GM19238 (cell line): ENCODE results near the gene NELL1.

Source experiments
- DNase-seq: peaks from one replicate; pipeline ENCODE4 v3.0.0; 2011; ENCODE audit warnings: low spot score; ENCODE audit not compliant: insufficient read length

The NELL1 gene

DNA sequence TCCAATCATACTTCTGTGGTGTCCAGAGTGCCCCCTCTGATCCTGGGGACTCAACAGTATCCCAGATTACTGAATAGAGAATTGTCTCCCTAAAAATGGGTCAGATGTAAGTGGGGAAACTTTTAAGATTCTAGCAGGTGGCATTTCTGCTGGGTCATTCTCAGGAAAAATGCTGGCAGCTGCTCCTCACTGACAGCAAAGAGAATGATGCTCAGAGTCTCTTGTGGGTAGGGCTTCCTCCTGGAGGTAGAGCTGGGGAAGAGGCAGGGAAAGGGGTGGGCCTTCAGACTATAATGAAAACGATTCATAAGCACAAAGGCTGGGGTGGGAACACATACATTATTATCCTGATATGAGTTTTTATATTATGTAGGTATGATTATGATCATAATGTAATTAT is 647.2 kb downstream of the NELL1 start:
- no peak for DNase-seq

DNA sequence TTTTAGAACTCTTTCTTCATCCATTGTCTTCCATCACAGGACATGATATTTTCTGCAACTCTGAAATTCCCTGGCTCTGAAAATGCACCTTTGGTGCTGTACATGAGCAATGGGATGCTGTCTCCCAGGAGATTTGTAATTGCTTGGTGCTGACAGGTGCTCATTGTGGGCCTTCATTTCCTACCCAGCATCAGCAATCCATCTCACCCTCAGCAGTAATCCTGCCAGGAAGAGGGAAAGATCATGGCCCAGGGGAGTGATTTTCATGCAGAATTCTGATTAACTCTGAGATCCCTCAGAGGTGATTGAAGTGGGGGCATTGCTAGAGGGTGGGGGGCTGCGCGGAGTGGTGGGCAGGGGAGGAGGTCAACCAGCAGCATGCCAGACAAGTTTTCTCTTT is 651.7 kb downstream of the NELL1 start:
- DNase-seq = no peak

DNA sequence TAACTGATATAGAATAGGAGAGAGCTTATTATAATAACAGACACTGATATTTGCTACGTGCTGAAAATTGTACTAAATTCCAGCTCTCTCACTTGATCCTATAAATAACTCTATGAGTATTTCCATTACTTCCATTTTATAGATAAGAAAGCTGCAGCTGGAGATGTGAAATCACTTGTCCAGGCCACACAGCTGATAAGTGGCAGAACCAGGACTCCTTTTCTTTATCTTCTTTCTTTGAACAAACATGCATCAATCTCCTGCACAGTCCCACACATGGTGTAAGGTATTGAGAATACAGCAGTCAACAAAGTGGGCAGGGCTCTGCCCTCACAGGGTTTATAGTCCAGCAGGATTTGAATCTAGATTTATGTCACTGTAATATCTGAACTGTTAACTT is 652.1 kb downstream of the NELL1 start:
- DNase-seq = no peak

DNA sequence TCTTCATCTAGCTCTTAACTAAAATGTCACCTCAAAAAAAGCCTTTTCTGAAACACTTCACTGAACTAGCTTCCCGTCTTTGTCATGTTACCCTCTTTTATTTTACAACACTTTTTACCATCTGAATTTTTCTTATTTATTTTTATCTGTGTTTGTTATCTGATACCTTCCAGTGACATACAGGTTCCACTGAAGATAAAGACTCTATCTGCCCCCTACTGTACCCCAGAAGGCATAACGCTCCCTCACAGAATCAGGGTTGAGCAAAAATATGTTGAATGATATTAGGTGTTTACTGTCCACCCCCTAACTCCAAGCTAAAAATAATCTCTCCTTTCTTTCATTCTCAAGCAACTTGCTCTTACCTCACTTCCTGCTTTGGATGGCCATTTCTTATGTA is 654.2 kb downstream of the NELL1 start:
- DNase-seq = no peak

DNA sequence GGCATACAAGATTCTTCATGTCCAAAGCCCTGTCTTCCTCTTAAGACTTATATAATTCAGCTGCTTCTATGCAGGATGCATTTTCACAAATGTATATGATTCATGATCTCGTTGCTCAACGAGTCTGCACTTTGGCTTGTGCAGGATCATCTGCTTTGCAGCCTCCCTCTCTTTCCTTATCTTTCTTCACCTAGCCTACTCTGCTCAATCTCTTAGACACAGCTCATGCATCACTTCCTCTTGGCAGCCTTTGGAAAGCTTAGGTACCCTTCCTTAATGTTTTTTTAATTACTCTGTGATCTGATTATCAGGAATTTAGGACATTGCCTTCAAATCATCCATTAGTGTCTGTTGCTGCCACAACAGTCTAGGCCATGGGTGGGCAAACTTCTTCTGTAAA is 673.8 kb downstream of the NELL1 start:
- DNase-seq = no peak

DNA sequence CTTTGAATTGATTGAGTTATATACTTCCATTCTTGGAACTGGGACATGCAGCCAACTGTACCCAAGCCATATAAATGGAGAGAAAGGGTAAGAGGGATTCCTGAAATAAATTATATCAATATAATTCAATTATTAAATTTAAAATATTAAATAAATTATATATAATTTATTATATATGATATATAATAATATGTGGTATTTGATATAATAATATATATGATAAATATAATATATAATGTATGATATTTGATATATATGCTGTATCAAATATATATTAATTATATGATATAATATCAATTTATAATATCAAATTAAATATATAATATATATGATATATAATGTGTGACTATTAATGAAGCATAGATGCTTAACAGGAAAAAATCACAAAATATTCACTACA is 677.0 kb downstream of the NELL1 start:
- DNase-seq = no peak

DNA sequence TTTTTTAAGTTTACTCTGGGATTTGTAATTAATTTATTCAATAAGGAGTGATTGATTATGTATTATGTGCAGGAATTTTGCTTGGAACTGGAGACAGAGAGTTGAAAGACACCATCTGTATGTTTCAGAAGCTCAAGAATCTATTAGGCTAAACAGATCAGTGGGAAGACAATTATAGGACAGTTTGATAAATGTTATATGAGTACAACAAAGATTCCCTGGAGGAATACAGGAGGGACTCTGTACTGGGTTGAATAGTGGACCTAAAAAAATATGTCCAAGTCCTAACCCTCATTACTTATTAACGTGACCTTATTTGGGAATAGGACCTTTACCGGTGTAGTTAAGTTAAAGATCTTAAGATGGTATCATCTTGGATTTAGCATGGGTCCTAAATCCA is 681.2 kb downstream of the NELL1 start:
- DNase-seq = no peak

DNA sequence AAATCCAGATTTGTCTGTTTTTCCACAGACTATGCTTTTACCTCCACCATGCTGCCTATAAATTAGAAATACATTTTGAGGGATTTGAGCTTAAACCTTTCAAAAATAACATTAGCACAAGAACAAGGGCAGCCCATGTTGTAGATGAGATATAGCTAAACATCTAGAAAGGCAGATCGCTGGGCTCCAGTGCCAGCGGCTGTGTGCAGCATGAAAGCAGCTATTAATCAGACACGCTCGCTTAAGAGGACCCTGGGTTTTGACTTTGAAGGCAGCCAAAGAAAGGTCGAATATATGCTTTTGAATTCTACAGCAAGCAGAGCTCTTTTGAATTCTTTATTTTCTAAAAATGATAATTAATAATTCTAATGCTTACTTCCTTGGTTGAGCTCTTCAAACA is 684.0 kb downstream of the NELL1 start:
- DNase-seq = no peak

DNA sequence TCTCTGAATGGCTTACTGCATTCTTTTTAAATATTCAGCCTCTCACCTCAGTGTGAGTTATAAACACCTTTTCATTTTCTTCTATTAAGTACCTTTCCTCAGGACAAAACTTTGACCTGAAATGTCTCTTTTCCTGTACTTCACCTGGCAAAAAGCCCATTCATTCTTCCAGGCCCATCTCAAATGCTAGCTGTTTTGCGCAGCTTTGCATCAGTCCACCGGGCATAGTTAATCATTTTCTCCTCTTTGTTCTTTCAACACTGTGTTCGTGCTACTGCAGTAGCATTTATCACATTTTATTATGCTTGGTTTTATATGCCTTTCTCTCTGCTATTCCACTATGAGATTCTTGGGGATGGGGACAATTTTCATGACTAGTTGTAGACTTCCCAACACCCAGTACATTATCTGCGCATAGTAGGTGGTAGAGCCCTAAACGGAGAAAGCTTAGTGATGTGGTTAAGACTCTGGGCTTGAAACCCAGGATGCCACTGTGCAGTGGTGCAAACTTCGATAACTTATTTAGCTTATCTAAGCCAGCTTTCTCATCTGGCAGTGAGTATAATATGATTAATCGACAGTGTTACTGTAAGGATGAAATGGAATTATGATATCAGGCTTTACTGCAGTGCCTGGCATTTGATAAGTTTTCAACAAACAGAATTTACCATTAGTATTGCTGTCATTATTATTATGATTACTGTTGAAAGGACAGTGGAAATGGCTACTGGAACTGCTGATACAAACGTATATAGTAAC is 695.7 kb downstream of the NELL1 start:
- no peak for DNase-seq

DNA sequence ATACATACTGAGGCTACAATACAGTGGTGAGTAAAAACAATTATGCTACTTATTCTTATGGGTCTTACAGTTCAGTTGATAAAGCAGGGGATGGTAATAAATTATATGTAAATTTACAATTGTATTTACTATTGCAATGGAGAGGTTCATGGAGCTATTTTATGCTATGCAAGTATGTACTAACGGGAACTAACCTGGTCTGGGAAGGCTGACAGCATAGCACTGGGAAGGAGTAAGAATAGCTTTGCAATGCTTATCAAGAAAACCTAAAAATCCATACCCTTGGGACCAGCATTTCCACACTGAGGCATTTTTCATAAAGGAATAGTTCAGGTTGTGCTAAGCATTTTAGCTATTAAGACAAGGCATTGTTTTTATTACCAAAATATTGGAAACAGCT is 700.6 kb downstream of the NELL1 start:
- DNase-seq = no peak

DNA sequence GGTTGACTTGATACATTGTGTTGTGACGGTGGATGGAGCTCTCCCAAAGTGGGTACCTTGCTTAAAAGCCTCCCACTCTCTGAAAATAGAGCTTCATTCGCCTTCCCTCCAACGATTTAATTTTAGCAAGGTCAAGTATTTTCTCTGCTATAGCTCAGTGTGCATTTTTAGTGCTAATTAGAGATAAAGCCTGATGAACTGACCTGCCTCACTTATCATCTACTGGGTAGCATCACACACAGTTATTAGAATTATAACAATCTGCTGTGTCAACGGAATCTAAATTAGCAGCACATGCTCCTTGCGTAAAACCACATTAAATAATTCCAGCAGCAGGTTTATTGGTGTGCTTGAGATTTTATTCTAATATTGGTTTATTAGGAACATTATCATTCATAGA is 701.7 kb downstream of the NELL1 start:
- no peak for DNase-seq

DNA sequence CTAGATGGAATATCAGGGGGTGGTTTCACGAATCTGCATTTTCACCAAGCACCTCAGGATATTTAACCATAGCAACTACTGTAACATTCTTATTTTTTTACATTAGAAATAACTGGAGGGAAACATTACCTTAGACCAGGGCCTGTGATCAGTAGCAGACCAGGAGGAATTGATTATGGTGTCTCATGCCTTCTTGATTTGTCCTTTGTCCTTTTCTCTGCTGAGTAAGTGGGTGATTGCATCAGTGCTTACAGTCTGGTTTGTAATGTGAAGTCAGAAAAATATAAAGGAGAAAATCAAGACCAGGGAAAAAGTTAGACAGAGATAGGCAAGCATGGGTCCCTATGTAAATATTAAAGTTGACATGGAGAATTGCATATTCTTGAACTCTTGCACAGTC is 703.3 kb downstream of the NELL1 start:
- DNase-seq = no peak

DNA sequence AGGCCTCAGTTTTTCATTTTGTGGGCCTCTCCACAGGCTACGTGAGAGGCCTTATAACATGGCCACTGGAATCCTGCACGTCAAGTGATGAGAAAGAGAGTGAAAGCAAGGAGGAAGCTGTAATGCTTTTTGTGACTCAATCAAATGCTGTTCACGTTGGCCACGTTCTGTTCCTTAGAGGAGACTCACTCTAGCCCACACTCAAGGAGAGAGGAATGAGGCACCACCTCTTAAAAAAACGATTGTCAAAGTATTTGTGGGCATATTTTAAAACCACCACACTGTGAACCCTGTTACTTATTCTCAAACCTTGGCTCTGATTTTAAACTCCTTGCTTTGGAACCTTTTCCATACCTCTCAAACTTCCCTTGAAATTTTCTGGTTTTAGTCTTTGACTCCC is 705.0 kb downstream of the NELL1 start:
- DNase-seq = no peak

DNA sequence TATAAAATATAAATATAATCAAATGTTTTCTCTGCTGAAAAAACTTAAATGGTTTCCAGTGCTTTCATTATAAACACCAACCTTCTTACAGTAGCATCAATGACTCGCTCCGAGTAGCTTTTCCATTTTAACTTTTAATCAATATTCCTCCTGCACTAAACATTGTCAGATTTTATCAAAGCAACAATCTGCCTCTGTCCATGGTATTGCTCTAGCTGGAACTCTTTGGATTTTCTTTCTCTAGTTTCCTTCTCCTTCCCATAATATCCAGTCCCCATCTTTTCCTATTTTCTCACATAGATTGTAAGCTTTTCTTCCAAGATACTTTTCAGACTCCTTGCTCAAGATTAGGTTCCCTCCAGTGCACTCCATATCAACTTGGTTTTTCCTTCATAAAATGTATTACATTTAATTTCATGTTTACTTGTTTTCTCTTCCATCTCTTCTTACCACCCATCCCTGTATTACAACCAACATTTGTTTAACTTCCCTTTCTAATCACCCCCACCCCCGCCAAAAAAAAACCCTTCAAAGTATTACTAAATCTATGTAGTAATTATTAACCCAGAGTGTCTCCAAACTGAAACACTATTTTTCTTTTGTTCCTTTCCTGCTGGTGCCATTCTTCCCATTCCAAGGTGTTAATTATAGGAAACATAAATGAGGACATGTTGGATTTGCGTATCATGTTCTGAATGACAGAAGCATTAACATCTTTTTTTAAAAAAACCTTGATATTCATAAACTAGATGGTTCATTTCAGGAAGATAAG is 716.5 kb downstream of the NELL1 start:
- no peak for DNase-seq

DNA sequence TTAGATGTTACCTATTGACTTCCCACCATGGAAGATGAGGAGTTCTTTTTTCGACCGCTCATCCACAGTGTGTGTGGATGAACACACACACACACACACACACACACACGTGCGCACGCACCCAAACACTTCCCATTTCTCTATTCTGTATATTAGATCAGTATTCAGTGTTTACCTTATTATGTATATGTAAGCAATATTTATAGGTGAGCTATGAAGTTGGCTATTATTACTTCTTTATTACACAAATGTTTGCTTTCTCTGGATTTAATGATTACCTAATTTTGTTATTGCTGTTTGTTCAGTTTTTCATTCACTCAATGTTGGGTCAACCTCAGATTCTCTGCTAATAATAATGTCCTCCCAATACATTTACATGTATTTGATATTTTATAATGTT is 721.0 kb downstream of the NELL1 start:
- no peak for DNase-seq

DNA sequence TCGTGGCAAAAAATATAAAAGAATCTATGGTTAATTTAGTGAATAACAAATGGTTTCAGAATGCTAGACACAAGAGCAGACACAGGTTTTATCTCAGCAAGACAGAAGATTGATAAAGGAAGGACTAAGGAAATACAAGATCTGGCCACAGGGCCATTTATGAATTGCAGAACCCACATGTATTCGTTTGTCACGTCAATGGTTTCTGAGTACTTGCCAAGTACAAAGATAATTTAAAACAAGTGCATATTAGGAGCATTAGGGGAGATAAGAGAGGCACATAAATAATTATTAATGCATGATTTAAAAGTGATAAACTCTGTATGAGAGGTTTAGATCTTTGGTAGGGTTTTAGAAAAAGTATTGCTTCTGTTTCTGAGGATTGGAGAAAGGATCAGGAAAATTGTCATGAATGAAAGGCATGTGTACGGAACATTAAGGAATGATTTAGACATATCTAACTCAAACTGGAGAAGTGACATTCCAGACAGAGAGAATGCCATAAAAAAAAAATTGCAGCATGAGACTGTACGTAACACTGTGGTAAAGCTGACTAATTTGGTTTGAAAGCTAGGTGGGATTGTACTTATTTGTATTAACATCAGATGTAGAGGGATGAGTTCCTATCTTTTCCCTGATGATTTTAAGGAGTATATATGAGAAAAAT is 727.1 kb downstream of the NELL1 start:
- no peak for DNase-seq

DNA sequence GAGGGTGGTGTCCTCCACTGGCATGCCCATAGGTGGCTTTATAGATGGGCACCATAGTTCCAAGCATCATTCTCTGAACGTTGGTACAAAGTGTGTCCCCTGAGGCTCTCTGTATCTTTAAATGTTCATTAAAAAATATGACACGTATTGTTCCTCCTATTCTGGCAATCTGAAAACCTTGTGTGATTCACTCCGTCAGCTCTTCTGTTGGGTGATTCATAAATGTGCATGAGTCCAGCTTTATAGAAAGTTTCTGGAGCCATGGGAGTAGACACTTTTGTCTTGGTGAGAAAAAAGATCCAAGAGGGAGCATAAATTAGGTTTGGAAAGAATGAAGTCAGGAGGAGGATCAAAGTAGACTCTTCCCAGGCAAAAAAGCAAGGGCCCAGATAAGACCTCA is 728.8 kb downstream of the NELL1 start:
- DNase-seq = no peak

DNA sequence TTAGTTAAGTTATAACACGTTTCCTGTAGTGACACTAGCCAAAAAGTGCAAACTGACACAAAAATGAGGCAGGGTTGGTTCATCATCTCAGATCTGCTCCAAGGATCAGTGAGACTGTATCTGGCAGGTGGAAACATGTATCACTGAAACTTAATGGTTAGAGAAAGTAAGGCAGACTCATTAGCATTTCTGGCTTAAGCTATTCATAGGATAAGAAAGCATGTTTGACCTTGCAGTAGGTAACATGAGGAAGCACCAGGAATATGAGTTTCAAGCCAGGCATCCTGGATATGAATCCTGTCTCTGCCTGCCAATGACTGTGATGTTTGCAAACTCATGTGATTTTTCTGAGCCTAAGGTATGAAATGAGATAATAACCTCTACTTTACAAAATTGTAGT is 732.1 kb downstream of the NELL1 start:
- DNase-seq = no peak

DNA sequence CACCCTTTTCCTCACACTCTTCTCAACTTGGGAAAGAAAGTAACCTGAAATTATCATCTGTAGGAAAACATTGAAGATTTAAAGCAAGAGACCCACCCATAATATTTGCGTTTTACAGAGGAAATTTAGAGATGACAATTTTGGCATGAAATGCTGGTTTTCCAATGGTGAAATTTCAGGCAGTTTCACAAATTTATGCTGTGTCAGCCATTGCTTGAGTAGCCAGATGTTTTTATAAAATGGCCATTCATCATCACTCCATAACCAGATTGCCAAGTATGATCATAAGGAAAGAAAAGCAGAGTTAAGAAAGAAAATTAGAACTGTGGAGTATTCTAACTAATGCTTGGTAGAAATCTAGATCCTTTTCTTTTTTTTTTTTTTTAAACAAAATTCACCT is 732.9 kb downstream of the NELL1 start:
- no peak for DNase-seq

DNA sequence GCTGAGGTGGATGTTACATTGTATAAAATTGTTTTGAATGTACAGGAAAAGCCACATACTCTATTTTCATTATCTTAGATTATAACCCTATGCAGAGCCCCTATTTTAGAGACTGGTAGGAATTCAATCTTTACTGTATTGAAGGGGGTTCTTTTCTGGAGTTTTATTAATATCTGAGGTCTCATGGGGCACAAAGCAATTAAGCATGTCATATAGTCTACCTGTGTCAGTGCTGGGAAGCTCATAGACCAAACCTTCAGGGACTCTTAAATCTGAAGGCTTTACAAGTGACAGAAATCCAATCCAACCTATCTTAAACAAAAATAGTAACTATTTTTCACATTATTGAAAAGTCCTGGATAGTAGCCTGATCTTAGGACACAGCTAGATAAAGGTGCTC is 733.7 kb downstream of the NELL1 start:
- no peak for DNase-seq

DNA sequence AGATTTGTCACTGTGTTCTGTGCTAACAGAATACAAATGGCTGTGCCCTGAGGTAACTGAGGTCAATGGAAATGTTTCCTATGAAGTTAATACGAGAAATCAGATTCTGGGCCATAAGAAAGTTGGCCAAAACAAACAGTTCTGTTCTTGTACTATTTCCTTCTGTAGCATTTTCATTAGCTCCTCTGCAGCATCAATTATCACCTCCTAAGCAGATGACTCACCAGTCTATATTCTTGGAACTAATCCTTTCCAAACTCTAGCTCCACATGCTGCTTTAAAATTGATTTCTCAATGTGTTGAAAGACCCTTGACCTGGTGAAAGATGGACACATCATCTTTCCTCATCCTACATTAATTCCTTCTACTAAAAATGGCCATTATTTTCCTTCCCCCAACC is 736.0 kb downstream of the NELL1 start:
- no peak for DNase-seq

DNA sequence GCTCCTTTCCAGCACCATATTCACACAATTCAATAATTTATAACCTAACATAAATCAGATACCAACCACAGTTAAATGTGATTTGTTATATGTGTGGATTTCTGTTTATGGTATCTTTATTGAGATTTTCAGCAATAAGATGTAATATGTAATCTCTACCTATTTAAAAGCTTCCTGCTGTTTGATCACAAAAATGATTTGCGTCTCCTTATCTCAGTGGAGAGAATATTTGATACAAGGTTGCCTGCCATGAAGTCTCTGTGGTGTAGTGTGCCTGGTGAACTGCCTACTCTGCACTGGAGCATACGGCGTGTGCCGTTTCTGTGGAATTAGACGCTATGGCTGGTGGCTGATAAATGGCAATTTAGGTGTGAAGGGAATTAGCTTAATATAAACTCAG is 741.1 kb downstream of the NELL1 start:
- no peak for DNase-seq

DNA sequence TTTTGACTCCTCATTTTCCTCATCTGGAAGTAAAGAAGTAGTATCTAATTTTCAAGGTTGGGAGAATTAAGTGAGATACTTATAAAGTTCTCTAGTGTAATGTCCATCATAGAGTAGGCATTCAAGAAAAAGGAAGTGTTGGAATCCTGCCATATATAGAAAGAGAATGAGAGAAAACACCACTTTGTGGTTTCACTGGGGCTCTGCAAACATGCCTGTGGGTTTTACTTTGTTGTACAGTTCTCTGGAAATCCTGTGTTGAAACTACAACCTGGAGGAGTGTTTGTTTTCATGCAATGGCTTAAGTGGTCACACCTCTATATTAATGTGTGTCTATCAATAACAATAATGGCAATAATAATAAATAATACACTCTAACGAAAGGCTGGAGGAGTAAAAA is 741.7 kb downstream of the NELL1 start:
- DNase-seq = no peak
